GM18909 (cell line): ENCODE measurements around the gene UHRF2.
"Not testable (repeated sequence)": the region's sequence is repeated elsewhere in the genome, so short reads cannot be mapped to it uniquely, and the experiment has no call there.

Experiments used
- ATAC-seq: cut with Tn5 transposase; IDR thresholded peaks from one replicate; pipeline ENCODE4 v1.9.1; 2021; ENCODE audit warnings: mild to moderate bottlenecking; ENCODE audit not compliant: unreplicated experiment, poor library complexity

The UHRF2 gene

DNA sequence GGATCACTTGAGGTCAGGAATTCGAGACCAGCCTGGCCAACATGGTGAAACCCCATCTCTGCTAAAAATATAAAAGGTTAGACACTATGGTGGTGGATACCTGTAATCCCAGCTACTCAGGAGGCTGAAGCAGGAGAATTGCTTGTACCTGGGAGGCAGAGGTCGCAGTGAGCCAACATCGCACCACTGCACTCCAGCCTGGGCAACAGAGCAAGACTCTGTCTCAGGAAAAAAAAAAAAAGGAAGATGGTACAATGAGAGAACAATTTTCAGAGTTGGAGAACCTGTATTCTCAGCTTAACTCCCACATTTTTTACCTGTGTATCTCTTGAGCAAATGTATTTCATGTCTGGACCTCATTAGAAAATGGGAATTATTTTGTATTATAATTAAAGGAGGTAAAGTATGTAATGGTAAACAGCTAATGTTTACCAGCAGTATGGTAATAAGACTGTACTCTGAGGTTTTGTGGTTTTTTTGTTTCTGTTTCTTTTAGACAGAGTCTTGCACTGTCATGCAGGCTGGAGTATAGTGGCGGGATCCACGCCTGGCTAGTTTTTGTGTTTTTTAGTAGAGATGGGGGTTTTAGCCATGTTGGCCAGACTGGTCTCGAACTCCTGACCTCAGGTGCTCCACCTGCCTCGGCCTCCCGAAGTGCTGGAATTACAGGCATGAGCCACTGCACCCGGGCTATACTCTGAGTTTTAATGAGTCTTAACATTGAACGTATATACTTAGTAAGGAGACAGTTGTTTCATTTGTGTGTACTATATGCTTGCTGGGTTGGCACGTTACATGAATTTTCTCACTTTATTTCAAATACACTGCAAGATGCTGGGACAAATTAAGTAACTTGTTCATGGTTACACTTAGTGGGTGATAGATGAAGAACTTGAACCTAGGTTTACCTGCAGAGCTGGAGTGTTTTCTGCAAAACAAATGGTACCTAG, 16.2 kb downstream of the UHRF2 start:
- peak; percentile 96 for ATAC-seq

DNA sequence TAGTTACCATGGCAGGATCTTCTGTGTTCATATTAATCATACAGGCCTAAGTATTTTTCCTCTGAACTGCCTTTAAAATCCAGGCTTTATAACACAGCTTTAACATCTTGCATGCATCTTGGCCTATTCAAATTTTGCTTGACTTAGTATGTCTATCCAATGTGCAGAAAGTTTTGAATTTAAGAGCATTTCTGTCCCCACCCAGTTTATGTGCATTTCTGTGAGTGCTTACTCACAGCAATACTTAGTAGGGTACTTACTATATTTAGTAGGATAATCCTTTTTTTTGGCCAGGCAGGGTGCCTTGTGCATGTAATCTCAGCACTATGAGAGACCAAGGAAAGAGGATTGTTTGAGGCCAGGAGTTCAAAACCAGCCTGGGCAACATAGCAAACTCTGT, 18.0 kb downstream of the UHRF2 start:
- no peak for ATAC-seq

DNA sequence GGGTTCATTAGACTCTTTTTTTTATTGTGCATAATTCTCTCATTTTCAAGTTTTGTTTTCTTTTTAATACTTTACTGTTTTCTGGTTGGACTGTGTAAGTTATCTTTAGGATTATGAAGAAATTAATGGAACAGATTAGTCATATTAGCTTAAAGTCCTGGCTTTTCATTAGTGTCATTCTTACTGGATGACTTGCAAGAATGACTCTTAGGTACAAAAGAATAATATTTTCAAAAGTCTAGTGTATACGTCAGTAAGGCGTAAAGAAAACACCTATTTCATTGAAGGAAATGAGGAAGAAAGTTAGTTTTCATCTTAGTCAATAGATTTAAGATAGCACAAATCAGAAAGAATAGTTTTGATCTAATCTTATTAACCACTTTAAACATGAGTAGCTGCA, 20.4 kb downstream of the UHRF2 start:
- ATAC-seq = no peak

DNA sequence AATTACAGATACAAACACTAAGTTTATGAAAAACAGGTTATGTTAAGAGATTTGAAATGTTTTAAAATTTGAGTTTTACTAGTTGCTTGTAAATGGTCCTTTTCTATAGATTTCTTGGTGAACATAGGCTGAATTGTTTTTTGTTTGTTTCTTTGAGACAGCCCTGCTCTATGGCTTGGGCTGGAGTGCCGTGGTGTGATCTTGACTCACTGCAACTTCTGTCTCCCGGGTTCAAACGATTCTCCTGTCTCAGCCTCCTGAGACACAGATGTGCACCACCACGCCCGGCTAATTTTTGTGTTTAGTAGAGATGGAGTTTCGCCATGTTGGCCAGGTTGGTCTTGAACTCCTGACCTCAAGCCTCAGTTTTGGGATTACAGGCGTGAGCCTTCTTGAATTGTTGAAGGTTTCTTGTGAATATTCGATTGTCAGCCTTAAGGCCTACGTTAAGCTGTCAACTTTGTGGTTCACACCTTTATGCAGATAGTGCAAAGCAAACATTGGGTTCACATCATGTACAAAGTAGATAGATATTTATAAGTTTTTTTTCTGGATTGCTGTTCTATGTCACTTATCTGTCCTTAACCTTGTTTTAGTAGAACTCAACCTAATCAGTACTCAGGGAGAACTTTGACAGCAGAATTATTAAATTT, 26.2 kb downstream of the UHRF2 start:
- ATAC-seq = no peak

DNA sequence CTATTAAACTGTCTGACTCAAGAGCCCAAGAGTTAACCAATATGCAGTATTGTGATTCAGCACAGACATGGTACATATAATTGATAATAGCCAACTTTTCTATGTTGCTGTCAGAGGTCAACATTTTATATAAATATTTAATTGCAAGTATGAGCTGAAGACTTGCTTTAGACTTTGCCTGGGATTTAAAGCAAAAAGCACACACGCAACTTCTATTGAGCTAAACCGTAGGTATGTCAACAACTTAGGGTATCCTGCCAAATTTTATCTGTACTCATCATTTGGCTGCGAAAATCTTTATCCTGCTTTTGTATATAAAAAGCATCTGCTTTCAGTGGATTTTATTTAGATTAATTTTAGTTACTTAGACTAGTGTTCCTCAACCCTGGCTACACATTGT, 27.4 kb downstream of the UHRF2 start:
- ATAC-seq = no peak

DNA sequence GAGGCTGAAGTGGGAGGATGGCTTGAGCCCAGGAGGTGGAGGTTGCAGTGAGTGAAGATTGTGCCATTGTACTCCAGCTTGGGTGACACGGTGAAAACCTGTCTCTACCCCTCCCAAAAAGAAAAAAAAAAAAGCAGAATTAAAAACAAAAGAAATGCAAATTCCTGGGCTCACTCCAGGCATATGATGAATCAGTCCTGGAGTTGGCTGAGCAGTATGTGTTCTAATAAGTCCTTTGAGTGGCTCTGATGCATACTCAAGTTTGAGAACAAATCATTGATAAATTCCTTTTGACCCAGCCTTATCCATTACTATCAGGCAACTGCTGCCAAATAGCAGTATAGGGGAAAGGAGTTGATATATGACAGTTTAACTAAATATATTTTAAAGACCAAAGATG, 28.3 kb downstream of the UHRF2 start:
- ATAC-seq = no peak

DNA sequence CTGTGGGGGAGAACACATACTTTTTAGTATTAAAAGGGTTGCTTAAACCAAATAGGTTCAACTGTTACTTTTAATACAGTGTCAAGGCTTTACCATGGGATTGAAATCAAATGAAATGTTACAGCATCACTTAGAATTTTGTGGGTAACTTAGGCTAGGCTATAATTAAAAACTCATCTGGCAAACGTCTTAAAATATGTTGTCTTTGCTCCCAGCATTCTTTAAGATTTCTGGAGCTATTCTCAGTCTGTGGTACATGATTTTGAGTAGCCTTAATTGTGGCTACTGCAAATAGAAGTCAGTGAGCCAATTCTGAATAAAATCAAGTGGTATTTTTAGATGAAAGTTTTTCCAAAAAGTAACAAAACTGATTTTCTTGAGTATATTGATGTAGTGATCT, 30.7 kb downstream of the UHRF2 start:
- ATAC-seq = no peak

DNA sequence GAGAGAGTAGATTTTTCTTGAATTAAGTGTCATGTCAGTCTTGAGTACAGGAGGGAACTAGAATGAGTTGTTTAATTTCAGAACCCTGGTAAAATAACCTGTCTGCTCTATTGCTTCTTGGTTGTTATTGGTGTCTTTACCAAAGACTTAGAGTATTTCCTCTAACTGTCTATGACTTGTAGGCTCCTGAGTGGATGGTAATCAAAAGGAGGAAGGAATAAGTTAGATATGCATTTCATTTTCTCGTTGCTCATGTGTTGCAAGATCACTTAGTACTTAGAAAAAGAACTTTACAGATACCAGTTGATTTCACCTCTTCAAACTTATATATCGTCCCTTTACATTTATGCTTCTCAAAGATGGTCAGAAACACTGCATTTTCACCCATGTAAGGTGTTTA, 31.1 kb downstream of the UHRF2 start:
- ATAC-seq = no peak

DNA sequence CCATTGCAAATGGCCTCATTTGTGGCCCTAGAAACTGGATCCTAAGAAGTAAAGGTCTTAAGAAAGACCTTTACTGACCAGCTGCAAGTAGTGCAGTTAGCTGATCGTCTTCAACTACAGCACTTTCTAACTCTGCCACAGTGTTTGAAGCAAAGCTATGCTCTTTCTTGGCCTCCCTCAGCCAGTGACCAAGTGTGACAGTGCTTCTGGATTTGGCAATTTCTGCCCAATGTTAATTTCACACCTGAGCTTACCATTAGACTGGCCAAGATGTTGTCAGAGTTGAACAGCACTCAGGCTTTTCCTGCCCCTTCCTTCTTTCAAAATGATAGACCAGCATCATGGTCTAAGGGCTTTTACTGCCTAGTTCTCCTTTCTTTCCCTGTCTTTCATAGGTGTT, 36.1 kb downstream of the UHRF2 start:
- ATAC-seq = no peak

DNA sequence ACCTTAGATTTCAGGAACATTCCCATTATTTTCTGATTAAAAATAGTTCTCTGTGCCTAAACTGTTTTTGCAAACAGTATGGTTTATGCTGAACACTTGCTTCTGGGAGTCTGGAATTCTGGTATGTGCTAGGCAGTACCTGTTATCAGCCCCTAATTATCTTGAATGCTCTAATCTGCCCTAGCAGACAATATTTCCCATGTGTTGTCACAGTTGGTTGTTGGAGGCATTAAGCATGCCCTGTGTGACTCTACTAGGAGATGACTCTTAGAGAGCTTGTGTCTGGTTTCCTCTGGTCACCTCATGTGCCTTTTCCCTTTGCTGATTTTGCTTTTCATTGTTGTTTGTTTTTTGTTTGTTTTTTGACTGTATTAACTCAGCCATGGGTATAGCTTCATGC, 36.6 kb downstream of the UHRF2 start:
- ATAC-seq = no peak

DNA sequence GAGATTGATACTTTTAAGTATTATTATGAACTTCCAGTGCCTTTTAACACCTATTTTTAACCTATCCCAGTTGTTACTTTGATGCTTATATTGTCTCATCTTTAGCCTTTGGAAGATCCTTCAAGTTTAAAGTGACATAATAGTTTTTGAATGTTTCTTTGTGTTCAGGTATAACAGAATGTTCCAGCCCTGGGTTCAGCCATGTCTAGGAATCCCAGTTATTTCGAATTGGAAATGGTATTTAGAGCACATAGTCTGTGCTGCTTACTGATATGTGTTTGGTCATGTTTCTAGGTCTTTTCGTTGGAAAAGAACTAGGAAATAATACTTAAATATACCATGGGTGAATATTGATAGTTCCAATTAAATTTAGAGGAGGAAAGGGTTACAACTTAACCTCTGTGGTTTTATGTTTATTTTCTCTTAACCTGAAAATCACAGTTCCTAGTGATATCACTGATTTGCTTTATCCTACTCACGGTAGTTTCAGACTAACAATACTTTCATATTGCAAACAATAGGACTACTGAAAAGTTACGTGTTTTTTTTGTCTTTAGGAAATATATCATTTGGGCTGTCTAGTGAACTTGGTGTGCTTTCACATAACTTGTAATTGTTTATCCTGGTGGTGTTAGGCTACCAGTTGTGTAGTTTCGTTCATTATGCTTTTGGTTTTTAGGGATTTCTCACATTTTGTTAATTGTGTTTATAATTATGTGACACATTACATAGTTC, 37.8 kb downstream of the UHRF2 start:
- ATAC-seq = no peak

DNA sequence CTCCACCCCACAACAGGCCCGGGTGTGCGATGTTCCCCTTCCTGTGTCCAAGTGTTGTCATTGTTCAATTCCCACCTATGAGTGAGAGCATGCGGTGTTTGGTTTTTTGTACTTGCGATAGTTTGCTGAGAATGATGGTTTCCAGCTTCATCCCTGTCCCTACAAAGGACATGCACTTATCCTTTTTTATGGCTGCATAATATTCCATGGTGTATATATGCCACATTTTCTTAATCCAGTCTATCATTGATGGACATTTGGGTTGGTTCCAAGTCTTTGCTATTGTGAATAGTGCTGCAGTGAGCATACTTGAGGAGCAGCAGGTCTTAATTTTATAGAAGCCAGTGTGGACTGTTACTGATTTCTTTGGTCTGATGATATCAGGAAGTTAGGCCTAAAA, 42.3 kb downstream of the UHRF2 start:
- not testable (repeated sequence) for ATAC-seq

DNA sequence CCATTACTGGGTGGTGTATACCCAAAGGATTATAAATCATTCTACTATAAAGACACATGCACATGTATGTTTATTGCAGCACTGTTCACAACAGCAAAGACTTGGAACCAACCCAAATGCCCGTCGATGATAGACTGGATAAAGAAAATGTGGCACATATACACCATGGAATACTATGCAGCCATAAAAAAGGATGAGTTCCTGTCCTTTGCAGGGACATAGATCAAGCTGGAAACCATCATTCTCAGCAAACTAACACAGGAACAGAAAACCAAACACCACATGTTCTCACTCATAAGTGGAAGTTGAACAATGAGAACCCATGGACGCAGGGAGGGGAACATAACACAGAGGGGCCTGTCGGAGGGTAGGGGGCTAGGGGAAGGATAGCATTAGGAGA, 45.7 kb downstream of the UHRF2 start:
- not testable (repeated sequence) for ATAC-seq

DNA sequence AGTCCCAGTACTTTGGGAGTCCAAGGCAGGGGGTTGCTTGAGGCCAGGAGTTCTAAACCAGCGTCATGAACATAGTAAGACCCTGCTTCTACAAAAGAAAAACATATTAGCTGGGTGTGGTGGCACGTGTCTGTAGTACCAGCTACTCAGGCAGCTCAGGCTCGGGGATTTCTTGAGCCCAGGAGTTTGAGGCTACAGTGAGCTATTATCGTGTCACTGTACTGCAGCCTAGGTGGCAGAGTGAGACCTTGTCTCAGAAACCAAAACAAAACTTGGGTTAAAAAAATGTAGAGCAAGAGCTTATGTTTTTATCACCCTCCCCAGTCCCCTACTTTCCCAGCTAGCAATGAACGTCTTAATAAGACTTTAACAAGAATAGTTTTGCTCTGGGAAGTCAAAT, 46.7 kb downstream of the UHRF2 start:
- ATAC-seq = peak; percentile 47

DNA sequence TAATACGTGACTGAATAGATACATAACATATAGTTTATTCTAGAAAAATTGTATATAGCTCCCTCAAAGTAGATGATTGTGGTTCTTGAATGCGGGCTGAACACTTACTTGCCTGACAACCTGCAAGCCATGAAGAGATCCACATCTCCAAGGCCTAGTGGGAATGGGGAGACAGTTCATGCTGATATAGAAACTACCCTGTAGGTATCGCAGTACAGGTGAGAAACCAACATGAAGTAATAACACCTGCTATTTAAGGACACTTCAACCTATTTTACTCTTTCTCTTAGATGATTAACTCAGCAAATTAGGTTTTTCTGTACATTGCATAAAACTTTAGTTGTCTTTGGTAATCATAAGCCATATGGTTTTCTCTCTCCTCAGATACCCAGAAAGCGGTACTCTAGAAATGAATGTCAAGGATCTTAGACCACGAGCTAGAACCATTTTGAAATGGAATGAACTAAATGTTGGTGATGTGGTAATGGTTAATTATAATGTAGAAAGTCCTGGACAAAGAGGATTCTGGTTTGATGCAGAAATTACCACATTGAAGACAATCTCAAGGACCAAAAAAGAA, 47.3 kb downstream of the UHRF2 start:
- ATAC-seq = peak; percentile 62

DNA sequence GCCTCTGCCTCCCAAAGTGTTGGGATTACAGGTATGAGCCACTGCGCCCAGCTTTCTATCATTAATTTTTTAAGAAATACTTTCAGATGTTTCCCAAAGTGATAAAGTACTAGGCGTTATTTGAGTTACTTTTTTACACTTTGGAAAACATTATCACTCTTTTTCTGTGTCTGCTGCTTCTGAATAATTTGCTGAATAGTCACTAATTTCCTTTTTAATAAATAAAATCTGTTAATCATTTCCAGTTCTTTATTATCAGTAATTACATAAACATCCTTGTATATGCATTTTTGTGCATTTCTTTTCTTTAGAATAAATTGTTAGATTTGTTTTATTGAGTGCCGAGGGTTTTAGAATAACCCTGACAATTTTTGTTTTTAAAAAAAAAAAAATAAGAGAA, 48.6 kb downstream of the UHRF2 start:
- no peak for ATAC-seq

DNA sequence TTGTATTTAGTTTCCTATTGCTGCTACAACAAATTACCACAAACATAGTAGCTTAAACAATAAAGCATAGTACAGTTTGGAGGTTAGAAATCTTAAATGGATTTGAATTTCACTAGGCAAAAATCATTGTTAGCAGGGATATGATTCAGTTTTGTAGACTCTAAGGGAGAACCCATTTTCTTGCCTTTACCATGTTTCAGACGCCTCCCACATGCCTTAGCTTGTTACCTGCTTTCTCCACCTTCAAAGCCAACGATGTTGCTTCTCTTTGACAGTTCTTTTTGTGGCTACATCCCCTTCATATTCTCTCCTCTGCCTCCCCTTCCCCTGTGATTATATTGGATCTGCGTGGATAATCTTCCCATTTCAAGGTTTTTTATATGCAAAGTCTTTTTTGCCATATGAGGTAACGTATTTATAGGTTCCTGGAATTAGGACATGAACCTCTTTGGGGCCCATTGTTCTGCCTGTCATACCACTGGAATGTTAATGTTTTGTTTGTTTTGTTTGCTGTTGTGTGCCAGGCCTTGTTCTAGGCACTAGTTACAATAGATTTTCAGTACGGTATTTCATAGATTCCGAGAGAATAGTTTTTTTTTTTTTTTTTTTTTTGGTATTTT, 54.1 kb downstream of the UHRF2 start:
- ATAC-seq = no peak

DNA sequence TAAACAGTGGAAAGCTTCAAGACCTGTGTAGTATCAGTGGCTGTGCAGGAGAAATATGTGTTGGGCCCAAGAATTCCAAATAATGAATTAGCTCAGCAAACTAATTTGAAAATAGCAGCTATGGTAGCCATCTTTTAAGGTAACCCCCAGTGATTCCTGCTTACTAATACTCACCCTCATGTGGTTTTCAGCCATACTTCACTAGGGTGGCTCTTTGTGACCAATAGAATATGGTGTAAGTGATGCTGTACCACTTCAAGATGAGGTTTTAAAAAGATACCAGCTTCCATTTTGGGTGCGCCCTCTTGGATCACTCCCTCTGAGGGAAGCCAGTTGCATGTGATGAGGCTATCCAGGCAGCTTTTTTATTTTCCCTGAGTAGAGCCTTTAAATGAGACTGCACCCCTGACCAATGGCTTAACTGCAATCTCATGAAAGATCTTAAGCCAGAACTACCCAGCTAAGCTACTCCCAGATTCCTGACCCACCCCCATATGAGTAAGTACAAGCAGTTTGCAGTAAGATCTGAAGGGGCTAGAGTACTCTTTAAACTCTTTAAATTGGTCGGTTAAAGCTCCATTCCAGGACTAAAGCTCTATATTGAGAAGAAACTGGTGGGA, 58.3 kb downstream of the UHRF2 start:
- ATAC-seq = no peak

DNA sequence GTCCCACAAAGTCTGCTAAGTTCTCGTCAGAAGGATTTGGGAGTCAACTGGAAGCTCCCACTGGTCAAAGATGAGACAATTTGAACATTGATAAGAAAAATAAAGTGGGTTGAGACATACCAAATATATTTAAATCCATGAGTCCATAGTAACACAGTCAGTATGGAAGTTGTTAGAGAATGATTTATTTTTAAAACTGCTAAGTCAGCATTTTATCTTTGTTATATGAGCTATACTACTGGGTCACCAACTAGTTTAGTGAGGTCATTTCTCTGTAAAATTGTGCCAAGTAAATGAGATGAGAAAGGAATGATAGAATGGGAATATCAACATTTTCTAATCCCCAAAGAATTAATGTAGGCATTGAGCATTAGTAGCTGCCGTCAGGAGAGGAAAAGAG, 60.2 kb downstream of the UHRF2 start:
- ATAC-seq = no peak

DNA sequence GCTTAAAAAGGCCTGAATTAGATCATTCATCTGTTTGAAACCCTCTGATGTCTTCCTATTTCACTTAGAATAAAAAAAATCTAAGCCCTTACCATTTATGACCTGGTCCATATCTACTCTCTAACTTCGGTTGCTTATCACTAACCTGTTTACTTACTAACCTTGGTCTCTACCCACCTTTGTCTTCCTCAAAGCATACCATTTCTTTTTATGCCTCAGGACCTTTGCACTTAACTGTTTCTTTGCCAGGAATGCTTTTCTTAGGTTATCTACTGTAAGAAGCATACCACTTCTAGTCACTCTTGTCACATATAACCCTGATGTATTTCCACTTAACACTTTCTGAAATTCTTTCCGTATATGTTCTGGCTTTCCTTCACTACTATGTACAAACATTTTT, 67.0 kb downstream of the UHRF2 start:
- ATAC-seq = no peak
